Measurements from ENCODE around the gene WDR59.
"Not testable (repeated sequence)": the region's sequence is repeated elsewhere in the genome, so short reads cannot be mapped to it uniquely, and the experiment has no call there.

WDR59 gene

GRCh38 chr16:74990832-74991231, 5.9 kb upstream of the WDR59 start:
- H3K4me3 ChIP-seq (ENCODE audit: low read depth, low read length), result no peak overlapping the region
- TF ChIP-seq CTCF (IDR thresholded peaks at IDR 0.05; ENCODE audit: low read depth, low read length) (no peak), MAX (IDR thresholded peaks at IDR 0.05; ENCODE audit: low read depth, low read length) (no peak), MYC (IDR thresholded peaks at IDR 0.05; ENCODE audit: low read depth, low read length) (no peak), POLR2A (IDR thresholded peaks at IDR 0.05; ENCODE audit: extremely low read depth, insufficient read length) (no peak)
- no peak for DNase-seq (ENCODE audit: low read depth)

GRCh38 chr16:74989864-74990263, 4.9 kb upstream of the WDR59 start:
- DNase-seq (ENCODE audit: low read depth); H3K4me3 ChIP-seq (ENCODE audit: low read depth, low read length): not testable (repeated sequence)

- no peak for TF ChIP-seq POLR2A (IDR thresholded peaks at IDR 0.05; ENCODE audit: extremely low read depth, insufficient read length)
- TF ChIP-seq MYC (IDR thresholded peaks at IDR 0.05; ENCODE audit: low read depth, low read length), result no peak
- no peak for TF ChIP-seq MAX (IDR thresholded peaks at IDR 0.05; ENCODE audit: low read depth, low read length)
- no peak overlapping the region for H3K4me3 ChIP-seq (ENCODE audit: low read depth, low read length)
- no peak for DNase-seq (ENCODE audit: low read depth)
Measured at GRCh38 chr16:74987027-74987681, 2.2 kb upstream of the WDR59 start.

GRCh38 chr16:74984194-74984528, 762 bp downstream of the WDR59 start:
- DNase-seq (ENCODE audit: low read depth), result no peak
- TF ChIP-seq MYC (IDR thresholded peaks at IDR 0.05; ENCODE audit: low read depth, low read length) (no peak), CTCF (IDR thresholded peaks at IDR 0.05; ENCODE audit: low read depth, low read length) (no peak), MAX (IDR thresholded peaks at IDR 0.05; ENCODE audit: low read depth, low read length) (no peak), POLR2A (IDR thresholded peaks at IDR 0.05; ENCODE audit: extremely low read depth, insufficient read length) (no peak)

GRCh38 chr16:74982256-74982655, 2.7 kb downstream of the WDR59 start:
- DNase-seq (ENCODE audit: low read depth), result no peak
- TF ChIP-seq CTCF (IDR thresholded peaks at IDR 0.05; ENCODE audit: low read depth, low read length) (no peak), MAX (IDR thresholded peaks at IDR 0.05; ENCODE audit: low read depth, low read length) (no peak), POLR2A (IDR thresholded peaks at IDR 0.05; ENCODE audit: extremely low read depth, insufficient read length) (no peak), MYC (IDR thresholded peaks at IDR 0.05; ENCODE audit: low read depth, low read length) (no peak)
- H3K4me3 ChIP-seq (ENCODE audit: low read depth, low read length), result no peak overlapping the region

More at GRCh38 chr16:74984194-74984528, 762 bp downstream of the WDR59 start:
- peak overlapping the region; percentile 84 for H3K4me3 ChIP-seq (ENCODE audit: low read depth, low read length)

GRCh38 chr16:74975591-74975990, 9.3 kb downstream of the WDR59 start:
- DNase-seq (ENCODE audit: low read depth), result no peak
- TF ChIP-seq POLR2A (IDR thresholded peaks at IDR 0.05; ENCODE audit: extremely low read depth, insufficient read length), result no peak
- no peak for TF ChIP-seq MYC (IDR thresholded peaks at IDR 0.05; ENCODE audit: low read depth, low read length)
- TF ChIP-seq MAX (IDR thresholded peaks at IDR 0.05; ENCODE audit: low read depth, low read length), result no peak
- TF ChIP-seq CTCF (IDR thresholded peaks at IDR 0.05; ENCODE audit: low read depth, low read length), result no peak
- H3K4me3 ChIP-seq (ENCODE audit: low read depth, low read length), result no peak overlapping the region

GRCh38 chr16:74973304-74973703, 11.6 kb downstream of the WDR59 start:
- no peak for TF ChIP-seq POLR2A (IDR thresholded peaks at IDR 0.05; ENCODE audit: extremely low read depth, insufficient read length)
- TF ChIP-seq MAX (IDR thresholded peaks at IDR 0.05; ENCODE audit: low read depth, low read length), result no peak
- no peak for TF ChIP-seq MYC (IDR thresholded peaks at IDR 0.05; ENCODE audit: low read depth, low read length)
- no peak for TF ChIP-seq CTCF (IDR thresholded peaks at IDR 0.05; ENCODE audit: low read depth, low read length)
- DNase-seq (ENCODE audit: low read depth), result no peak

More at GRCh38 chr16:74973304-74973703, 11.6 kb downstream of the WDR59 start:
- no peak overlapping the region for H3K4me3 ChIP-seq (ENCODE audit: low read depth, low read length)

Data from NB4 (cell line).